K562 (cell line): ENCODE results near the gene CISD2. TPM values are rescaled to one million over a fixed set of nuclear protein-coding genes. Genes with fewer than 3 reads are reported as not detected.

Experiments
- ASH1L ChIP-seq: fragments of 450-650 bp; IDR thresholded peaks from 2 replicates; pipeline ENCODE4 v1.6.1; 2018; ENCODE audit warnings: borderline replicate concordance, mild to moderate bottlenecking, low read depth; ENCODE audit not compliant: partially characterized antibody
- EGR1 ChIP-seq: fragments of 450-650 bp; conservative IDR thresholded peaks from 2 replicates; pipeline ENCODE4 v1.6.1; 2017; ENCODE audit warnings: mild to moderate bottlenecking
- HLTF ChIP-seq: fragments of 450-650 bp; IDR thresholded peaks from 2 replicates; pipeline ENCODE4 v1.6.1; 2016
- HNRNPLL ChIP-seq: fragments of 200-400 bp; formaldehyde crosslinking; IDR thresholded peaks from 2 replicates; pipeline ENCODE4 v1.6.1; 2017; ENCODE audit warnings: low read length, low read depth, mild to moderate bottlenecking; ENCODE audit not compliant: poor library complexity, severe bottlenecking
- KLF16 ChIP-seq: IDR thresholded peaks from 2 replicates; pipeline ENCODE4 v1.6.1; 2016; ENCODE audit warnings: antibody characterized with exemption
- MCM3 ChIP-seq: fragments of 450-650 bp; IDR thresholded peaks from 2 replicates; pipeline ENCODE4 v1.6.1; 2016
- MYC ChIP-seq, 2 experiments: fragments of 250-450 bp in 1 of 2; sonication (Bioruptor Pico) in 1 of 2; IDR thresholded peaks; 2 replicates each; pipeline versions ENCODE4 v1.5.1 to v1.6.1; 2012 to 2021; ENCODE audit warnings: low read depth in 2 of 2, borderline replicate concordance in 1 of 2, improper control_type of control experiment in 1 of 2, low read length in 1 of 2, mild to moderate bottlenecking in 1 of 2, moderate library complexity in 1 of 2
- MYNN ChIP-seq, 2 experiments: sonication (generic); formaldehyde crosslinking in 1 of 2; IDR thresholded peaks; 2 replicates each; pipeline versions ENCODE4 v1.5.0 to v1.6.1; 2016 to 2020; ENCODE audit warnings: antibody characterized with exemption in 1 of 2, missing genetic modification reagents in 1 of 2
- NFE2L1 ChIP-seq: fragments of 450-650 bp; IDR thresholded peaks from 2 replicates; pipeline ENCODE4 v1.6.1; 2016; ENCODE audit warnings: missing genetic modification characterization, low read depth, mild to moderate bottlenecking, missing compliant biosample characterization, moderate library complexity, borderline replicate concordance
- SIX5 ChIP-seq, 2 experiments: IDR thresholded peaks; 2 replicates each; pipeline ENCODE4 v1.6.1; 2011; ENCODE audit warnings: low read length in 2 of 2, borderline replicate concordance in 1 of 2, low read depth in 1 of 2, mild to moderate bottlenecking in 1 of 2, moderate library complexity in 1 of 2; ENCODE audit not compliant: insufficient read depth in 1 of 2
- SMARCB1 ChIP-seq: IDR thresholded peaks from 2 replicates; pipeline ENCODE4 v1.6.1; 2011; ENCODE audit warnings: improper control_type of control experiment, low read depth; ENCODE audit not compliant: insufficient read length
- SRSF3 ChIP-seq: fragments of 200-400 bp; formaldehyde crosslinking; IDR thresholded peaks from 2 replicates; pipeline ENCODE4 v1.6.1; 2016; ENCODE audit warnings: mild to moderate bottlenecking, low read length, moderate library complexity; ENCODE audit not compliant: insufficient read depth
- TAF15 ChIP-seq: fragments of 200-400 bp; formaldehyde crosslinking; IDR thresholded peaks from 2 replicates; pipeline ENCODE4 v1.6.1; 2017; ENCODE audit warnings: mild to moderate bottlenecking, low read depth, low read length, moderate library complexity
- TARDBP ChIP-seq: fragments of 450-650 bp; IDR thresholded peaks from 2 replicates; pipeline ENCODE4 v1.6.1; 2016
- WHSC1 ChIP-seq: IDR thresholded peaks from one replicate; pipeline ENCODE4 v1.6.1; 2012; ENCODE audit warnings: low read length, control low read depth, inconsistent platforms
- ZNF224 ChIP-seq: sonication (generic); formaldehyde crosslinking; IDR thresholded peaks from 2 replicates; pipeline ENCODE4 v1.8.0; 2022; ENCODE audit warnings: mild to moderate bottlenecking, missing genetic modification reagents
- ZNF354B ChIP-seq: fragments of 250-450 bp; sonication (Bioruptor Pico); IDR thresholded peaks from 2 replicates; pipeline ENCODE4 v1.4.0; 2020
- polyA plus RNA-seq, 8 experiments: library from polyadenylated mRNA; depleted of rRNA in 4 of 8; stranded (reverse) in 5 of 8; unstranded in 3 of 8; fragments of >200 nt; fragmentation: Nextera tagmentation in 2 of 8; fragmentation: Illumina TruSeq in 1 of 8; extraction: Ambion mirVana in 2 of 8; extraction: Trizol in 1 of 8; gene quantifications; 2 replicates each; pipeline versions ENCODE4 v1.2.1 to v1.2.3, GENCODE V29; 2011 to 2014; ENCODE audit warnings: inconsistent platforms in 1 of 8, missing spikeins in 1 of 8
- total RNA-seq, 7 experiments: library from RNA; depleted of rRNA in 6 of 7; stranded (reverse); fragments of >200 nt in 6 of 7; fragmentation: Illumina TruSeq in 2 of 7; extraction: Trizol in 2 of 7; gene quantifications; 2 replicates each; pipeline versions ENCODE4 v1.2.1 to v1.2.3, GENCODE V29; 2011 to 2021; ENCODE audit warnings: low replicate concordance in 1 of 7
- TF ChIP-seq, protein P1 (sequence below): fragments of 200-800 bp; sonication (Bioruptor generic); IDR thresholded peaks from 2 replicates; pipeline ENCODE4 v1.6.1; 2016; ENCODE audit warnings: missing genetic modification characterization, missing compliant biosample characterization
- TF ChIP-seq, protein P2 (sequence below): fragments of 250-450 bp; sonication (Bioruptor Pico); IDR thresholded peaks from 2 replicates; pipeline ENCODE4 v1.5.0; 2021
- TF ChIP-seq, protein P3 (sequence below): fragments of 450-650 bp; IDR thresholded peaks from 2 replicates; pipeline ENCODE4 v1.6.1; 2014; ENCODE audit warnings: low read depth, mild to moderate bottlenecking, moderate library complexity, borderline replicate concordance

The CISD2 gene
- total and polyA plus RNA-seq, 9 of the 15 experiments (the other 6 are each of a cell fraction or from before 2014, with no cell fraction given) = 37.8 to 91.4 (median 59.8) TPM

DNA sequence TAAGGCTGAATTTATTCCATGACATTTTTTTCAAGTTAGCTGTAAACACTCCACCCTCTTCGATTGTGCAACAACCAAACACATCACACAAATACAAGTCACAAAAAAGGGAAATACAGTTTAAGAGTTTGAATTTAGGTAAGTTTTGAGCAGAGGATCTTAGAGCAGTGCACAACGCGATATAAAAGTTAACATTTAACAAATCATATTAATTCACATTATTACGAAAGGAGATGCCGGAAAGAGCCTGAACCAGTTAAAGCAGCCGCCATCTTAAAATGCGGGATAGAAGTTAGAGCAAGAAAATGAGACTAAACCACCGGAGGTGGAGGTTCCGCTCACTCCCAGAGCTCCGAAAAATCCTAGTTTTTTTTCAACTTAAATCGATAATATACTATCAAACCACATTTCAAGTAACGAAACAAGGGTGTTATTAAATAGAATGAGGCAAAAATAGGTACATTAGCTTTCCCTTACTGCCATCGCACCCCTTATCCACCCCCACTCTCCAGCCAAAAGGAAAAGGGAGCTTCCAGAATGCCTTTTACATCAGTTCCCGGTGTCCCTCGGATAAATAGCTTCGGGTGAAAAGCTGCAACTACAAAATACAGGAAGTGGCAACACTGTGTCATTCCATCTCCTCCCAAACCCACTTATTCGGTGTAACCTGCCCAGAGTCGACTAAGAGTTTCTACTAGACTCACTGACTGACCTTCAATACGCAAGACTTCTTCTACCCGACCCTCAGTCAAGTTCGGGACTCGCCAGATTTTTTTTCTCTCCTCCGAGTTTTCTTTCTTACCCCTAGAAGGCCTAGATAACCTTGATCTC, 43.3 kb upstream of the CISD2 start (continued):
- TF ChIP-seq, protein P1, sequence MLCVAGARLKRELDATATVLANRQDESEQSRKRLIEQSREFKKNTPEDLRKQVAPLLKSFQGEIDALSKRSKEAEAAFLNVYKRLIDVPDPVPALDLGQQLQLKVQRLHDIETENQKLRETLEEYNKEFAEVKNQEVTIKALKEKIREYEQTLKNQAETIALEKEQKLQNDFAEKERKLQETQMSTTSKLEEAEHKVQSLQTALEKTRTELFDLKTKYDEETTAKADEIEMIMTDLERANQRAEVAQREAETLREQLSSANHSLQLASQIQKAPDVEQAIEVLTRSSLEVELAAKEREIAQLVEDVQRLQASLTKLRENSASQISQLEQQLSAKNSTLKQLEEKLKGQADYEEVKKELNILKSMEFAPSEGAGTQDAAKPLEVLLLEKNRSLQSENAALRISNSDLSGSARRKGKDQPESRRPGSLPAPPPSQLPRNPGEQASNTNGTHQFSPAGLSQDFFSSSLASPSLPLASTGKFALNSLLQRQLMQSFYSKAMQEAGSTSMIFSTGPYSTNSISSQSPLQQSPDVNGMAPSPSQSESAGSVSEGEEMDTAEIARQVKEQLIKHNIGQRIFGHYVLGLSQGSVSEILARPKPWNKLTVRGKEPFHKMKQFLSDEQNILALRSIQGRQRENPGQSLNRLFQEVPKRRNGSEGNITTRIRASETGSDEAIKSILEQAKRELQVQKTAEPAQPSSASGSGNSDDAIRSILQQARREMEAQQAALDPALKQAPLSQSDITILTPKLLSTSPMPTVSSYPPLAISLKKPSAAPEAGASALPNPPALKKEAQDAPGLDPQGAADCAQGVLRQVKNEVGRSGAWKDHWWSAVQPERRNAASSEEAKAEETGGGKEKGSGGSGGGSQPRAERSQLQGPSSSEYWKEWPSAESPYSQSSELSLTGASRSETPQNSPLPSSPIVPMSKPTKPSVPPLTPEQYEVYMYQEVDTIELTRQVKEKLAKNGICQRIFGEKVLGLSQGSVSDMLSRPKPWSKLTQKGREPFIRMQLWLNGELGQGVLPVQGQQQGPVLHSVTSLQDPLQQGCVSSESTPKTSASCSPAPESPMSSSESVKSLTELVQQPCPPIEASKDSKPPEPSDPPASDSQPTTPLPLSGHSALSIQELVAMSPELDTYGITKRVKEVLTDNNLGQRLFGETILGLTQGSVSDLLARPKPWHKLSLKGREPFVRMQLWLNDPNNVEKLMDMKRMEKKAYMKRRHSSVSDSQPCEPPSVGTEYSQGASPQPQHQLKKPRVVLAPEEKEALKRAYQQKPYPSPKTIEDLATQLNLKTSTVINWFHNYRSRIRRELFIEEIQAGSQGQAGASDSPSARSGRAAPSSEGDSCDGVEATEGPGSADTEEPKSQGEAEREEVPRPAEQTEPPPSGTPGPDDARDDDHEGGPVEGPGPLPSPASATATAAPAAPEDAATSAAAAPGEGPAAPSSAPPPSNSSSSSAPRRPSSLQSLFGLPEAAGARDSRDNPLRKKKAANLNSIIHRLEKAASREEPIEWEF (CRISPR knock-in tag) = no peak
- TF ChIP-seq KLF16 (no peak), MYC (IDR thresholded peaks at IDR 0.05; ENCODE audit: low read depth, low read length) (no peak), MYC (CRISPR knock-in tag; IDR thresholded peaks at IDR 0.05; ENCODE audit: borderline replicate concordance, low read depth) (no peak), HLTF (no peak), MYNN (IDR thresholded peaks at IDR 0.05) (no peak), MYNN (CRISPR knock-in tag; IDR thresholded peaks at IDR 0.05) (no peak), ZNF354B (CRISPR knock-in tag) (no peak), NFE2L1 (tag) (no peak), ZNF224 (CRISPR knock-in tag) (no peak), WHSC1 (no peak), SMARCB1 (no peak), SIX5 (IDR thresholded peaks at IDR 0.05; ENCODE audit: borderline replicate concordance in 1 of 2, insufficient read depth in 1 of 2, low read depth in 1 of 2, low read length in 2 of 2) (no peak), SRSF3 (no peak), HNRNPLL (no peak), ASH1L (peak; percentile 54), EGR1 (0 out of 2 replicates have a peak, but pooled peaks have one; percentile 28), TAF15 (no peak), TARDBP (no peak), MCM3 (no peak)
- TF ChIP-seq, protein P2, sequence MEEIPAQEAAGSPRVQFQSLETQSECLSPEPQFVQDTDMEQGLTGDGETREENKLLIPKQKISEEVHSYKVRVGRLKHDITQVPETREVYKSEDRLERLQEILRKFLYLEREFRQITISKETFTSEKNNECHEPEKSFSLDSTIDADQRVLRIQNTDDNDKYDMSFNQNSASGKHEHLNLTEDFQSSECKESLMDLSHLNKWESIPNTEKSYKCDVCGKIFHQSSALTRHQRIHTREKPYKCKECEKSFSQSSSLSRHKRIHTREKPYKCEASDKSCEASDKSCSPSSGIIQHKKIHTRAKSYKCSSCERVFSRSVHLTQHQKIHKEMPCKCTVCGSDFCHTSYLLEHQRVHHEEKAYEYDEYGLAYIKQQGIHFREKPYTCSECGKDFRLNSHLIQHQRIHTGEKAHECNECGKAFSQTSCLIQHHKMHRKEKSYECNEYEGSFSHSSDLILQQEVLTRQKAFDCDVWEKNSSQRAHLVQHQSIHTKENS (CRISPR knock-in tag) = no peak
- TF ChIP-seq, protein P3, sequence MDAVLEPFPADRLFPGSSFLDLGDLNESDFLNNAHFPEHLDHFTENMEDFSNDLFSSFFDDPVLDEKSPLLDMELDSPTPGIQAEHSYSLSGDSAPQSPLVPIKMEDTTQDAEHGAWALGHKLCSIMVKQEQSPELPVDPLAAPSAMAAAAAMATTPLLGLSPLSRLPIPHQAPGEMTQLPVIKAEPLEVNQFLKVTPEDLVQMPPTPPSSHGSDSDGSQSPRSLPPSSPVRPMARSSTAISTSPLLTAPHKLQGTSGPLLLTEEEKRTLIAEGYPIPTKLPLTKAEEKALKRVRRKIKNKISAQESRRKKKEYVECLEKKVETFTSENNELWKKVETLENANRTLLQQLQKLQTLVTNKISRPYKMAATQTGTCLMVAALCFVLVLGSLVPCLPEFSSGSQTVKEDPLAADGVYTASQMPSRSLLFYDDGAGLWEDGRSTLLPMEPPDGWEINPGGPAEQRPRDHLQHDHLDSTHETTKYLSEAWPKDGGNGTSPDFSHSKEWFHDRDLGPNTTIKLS = no peak
